HG02943 (cell line): Measurements from ENCODE around the gene CCDC86.
"Not testable (repeated sequence)": the region's sequence is repeated elsewhere in the genome, so short reads cannot be mapped to it uniquely, and the experiment has no call there.

Source experiments
- ATAC-seq: cut with Tn5 transposase; IDR thresholded peaks from one replicate; pipeline ENCODE4 v1.9.1; 2021; ENCODE audit warnings: mild to moderate bottlenecking, low read depth, moderate library complexity; ENCODE audit not compliant: unreplicated experiment

Gene CCDC86, protein sequence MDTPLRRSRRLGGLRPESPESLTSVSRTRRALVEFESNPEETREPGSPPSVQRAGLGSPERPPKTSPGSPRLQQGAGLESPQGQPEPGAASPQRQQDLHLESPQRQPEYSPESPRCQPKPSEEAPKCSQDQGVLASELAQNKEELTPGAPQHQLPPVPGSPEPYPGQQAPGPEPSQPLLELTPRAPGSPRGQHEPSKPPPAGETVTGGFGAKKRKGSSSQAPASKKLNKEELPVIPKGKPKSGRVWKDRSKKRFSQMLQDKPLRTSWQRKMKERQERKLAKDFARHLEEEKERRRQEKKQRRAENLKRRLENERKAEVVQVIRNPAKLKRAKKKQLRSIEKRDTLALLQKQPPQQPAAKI

DNA sequence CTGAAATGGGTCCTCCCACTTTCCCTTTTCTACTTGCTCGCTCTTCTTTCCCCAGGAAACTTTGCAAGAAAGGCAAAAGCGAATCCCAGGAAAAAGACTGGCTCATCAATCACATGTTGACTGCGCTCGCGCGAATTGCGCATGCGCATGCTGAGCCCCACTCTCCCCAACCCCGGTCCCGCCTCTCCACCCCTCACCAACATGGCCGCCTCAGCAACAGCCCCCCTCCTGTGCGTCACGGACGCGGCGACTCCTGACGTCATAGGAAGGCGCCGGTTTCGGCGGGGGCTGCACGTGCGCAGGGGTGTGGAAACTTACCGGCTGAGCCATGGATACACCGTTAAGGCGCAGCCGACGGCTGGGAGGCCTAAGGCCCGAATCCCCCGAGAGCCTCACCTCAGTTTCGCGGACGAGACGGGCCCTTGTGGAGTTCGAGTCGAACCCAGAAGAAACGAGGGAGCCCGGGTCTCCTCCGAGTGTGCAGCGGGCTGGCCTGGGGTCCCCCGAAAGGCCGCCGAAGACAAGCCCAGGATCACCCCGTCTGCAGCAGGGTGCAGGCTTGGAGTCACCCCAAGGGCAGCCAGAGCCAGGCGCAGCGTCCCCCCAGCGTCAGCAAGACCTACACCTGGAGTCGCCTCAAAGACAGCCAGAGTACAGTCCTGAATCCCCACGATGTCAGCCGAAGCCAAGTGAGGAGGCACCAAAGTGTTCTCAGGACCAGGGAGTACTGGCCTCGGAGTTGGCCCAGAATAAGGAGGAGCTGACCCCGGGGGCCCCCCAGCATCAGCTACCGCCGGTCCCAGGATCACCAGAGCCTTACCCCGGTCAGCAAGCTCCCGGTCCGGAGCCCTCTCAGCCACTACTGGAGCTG lies at the start of gene CCDC86:
CCDC86 (plus strand) TSS at position 317 of the 871 bp plus-strand sequence; CDS start at position 329, 12 bp downstream.
- ATAC-seq = peak; percentile 65

DNA sequence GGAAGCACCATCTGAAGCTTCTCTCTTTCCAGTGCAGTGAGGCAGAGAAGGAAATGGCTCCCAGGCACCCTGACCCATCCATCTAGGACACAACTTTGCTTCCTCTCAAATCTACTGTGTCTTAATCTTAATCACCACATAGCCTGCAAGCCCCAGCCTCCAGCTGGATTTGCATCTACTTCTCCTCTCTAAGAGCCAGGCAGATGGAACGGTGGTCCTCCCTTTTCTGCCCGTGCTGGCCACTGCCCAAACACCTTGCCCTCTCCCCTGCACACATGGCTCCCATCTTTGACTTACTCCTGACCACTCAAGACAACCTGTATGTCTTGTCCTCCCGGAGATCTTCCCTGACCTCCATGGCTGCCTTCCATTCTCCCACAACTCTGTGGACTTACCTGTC lies 49.4 kb upstream of the CCDC86 start:
- no peak for ATAC-seq

DNA sequence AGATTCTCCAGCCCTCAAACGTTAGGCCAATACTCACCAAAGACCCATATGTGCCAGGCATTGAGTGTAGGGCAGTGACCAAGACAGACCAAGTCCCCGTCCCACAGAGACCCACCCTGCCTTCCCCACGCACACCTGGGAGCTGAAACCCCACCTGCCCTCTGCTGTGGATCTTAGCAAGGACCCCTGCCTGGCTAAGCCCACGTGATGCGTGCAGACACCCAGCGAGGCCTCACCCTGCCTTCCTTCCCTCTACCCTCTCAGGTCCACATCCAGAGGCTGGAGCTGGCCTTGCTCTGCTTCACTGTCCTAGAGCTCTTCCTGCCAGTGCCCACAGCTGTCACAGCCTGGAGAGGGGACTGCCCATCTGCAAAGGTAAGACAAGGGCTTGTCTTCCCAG lies 46.6 kb upstream of the CCDC86 start:
- ATAC-seq = no peak

DNA sequence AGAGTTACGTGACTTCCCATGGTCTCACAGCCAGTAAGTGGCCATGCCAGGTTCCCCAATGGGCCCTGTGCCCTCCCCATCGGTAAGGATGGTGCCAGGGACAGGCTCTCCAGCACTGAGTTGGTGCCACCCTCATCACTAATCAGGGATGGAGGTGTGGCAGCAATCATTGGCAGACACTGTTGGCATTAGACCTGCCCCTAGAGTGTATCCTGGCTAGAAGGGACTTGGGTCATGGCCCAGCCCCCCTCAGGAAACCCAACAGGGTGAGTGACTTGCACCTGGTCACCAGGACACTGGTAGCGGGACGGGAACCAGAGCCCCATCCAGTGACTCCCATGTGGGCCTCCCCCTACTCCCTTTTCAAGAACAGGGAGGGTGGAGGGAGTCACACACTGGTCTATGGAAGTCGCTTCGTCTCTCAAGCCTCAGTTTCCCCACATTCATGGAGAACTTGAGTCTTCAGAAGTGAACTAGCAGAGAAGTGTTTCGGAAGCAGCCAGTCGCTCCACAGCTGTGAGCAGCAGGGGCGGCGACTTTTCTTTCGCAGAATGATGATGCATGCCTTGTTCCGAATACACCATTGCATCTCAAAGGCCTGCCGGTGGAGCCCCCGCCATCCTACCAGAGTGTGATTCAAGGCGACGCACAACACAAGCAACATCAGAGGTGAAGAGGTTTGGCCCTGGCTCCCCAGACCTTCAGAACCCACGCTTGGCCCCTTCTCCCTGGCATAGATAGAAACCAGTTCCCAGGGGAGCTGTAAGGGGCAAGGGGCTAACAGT lies 43.9 kb upstream of the CCDC86 start:
- ATAC-seq = no peak

DNA sequence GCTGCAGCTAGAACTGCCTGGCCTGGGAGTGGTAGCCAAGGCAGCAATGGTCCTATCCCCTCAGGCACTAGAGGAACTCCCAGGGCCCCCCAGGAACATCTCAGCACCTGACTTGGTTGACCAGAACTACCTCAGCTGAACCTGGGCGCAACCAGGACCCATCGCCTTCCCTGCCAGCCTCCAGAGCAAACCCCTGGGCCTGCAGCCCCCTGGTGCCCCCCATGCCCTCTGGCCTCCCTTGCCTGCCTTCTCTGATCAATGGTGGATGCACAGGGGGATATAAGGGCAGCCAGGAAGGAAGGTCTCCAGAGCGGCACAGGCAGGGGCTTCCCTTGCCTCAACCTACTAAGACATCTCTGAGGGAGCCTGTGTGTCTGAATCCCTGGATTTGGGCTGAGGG lies 43.3 kb upstream of the CCDC86 start:
- no peak for ATAC-seq

DNA sequence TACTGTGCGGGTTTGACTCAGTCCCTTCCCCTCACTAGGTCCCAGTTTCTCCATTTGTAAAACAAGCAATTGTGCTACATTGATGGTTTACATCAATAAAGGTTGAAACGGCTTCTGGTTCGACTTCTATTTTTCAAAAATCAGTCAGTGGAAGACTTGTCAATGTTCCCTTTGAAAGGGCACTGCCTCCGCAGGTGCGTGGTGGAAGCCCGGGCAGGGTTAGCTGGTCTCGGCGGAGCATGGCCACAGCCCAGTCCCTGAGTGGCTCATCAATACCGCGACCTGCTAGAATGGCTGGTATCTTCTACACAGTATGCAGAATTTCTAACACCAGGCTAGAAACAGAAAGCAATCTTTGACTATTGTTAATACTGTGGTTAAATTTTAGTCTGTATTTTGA lies 40.7 kb upstream of the CCDC86 start:
- ATAC-seq = no peak

DNA sequence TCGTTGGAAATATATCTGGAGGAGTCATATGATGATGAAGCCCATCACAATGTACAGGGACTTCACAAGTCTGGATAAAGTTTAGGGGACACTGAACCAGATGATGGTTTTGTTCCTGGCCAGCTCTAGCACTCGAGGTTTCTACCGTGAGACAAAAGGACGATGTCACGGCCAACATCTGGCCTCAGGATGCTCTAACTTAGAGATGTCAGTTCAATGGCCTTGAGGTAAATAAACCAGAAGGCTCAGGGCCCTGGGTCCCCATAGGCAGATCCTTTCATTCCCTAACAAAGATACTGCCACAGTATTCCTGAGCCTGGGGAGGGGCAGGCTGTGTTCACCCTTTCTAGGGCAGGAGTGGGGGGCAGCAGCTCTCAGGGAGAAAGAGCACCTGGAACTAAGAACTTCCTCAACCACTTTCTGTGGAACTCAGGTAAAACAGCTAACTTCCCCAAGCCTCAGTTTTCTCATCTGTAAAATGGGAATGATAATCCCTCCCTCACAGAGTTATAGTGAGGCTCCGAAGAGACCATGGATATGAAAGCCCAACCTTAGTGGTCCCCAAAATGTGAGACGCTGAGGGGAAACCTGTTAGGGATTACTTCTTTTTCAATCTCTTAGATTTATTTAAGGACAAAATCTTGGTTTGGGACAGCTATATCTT lies 38.5 kb upstream of the CCDC86 start:
- ATAC-seq = no peak

DNA sequence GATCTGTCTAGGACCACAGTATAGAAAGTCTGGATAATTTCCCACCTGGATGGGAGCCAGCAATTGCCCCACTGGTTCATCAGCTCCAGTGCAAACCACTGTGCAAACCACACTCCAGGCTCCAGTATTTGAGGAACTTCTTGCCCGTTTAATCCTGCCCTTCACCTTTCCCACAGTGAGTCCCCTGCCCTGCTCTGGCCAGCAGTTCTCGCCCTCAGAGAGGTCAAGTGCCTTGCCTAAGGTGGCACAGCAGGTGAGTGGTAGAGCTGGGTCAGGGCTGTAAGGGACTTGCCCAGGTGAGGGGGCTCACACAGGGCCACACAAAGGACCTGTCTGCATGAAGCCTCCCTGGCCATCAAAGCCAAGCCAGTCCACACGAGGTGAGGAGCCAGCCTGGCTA lies 32.7 kb upstream of the CCDC86 start:
- ATAC-seq = no peak

DNA sequence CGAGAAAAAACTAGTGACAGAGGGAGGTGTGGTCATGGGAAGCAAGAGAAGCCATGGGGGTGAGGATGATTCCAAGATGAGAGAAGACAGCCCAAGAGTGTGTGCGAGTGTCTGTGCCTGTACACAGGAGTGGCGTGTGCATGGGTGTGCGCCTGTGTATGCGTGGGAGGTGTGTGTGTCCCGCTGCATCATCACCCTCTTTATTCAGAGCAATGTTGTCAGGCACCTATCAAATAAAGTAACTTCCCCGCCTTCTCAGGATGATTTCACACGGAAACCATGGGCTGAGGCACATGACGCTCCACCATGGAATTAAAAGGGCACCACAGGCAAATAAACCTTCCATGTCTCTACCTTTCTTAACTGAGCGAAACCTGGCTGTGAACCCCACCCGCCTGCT lies 32.2 kb upstream of the CCDC86 start:
- no peak for ATAC-seq

DNA sequence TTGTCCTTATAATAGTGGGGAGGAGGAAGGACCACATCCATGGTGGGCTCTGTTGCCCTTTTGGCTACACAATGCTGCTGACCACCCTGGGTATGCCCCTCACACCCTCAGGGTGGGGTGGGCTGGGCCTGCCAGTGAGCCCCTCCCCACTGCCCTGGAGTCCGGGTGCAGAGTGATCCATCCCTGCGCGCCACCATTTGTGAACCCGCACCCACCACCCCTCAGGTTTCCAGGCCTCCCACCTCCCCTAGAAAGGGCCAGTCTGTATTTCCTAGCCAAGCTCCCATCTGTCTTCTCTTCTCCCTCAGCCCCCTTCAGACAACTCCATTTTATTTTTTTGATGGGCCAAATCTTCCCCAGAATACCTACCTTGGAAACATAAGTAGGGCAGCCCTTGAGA lies 31.8 kb upstream of the CCDC86 start:
- no peak for ATAC-seq

DNA sequence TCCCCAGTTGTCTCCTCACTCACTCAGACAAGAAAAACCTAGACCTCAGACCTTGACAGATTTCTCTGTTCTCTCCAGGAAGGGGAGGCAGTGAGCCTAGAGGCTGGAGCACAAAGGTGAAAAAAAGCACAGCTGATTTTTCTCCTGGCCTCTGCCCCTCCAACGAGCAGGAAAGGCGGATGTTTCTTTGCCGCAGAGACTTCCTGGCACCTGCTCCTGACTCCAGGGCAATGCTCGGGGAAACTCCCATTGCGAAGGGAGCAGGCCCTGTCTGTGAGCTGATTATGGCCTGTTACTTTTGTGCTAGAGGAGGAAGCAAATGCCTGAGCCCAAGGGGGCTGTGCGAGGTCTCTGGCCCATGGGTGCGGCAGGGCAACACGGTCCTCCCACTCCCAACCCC lies 31.3 kb upstream of the CCDC86 start:
- no peak for ATAC-seq

DNA sequence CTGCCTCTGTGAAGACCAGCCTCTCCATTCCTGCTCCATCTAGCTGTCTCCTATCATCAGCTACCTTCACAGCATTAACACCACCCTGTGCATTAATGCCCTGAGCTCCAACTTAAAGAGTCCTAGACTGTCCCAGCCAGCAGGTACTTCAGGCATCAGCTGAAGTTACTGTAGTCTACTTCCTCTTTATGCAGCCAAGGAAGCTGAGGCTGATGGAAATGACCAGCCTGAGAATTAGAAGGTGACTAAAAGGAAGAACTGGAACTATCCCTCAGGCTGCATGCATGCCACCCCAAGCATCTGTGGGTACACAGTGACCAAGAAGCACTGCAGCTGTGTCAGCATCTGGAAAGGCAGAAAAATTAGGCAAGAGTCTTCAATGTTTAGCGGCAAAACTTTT lies 28.6 kb upstream of the CCDC86 start:
- ATAC-seq = no peak

DNA sequence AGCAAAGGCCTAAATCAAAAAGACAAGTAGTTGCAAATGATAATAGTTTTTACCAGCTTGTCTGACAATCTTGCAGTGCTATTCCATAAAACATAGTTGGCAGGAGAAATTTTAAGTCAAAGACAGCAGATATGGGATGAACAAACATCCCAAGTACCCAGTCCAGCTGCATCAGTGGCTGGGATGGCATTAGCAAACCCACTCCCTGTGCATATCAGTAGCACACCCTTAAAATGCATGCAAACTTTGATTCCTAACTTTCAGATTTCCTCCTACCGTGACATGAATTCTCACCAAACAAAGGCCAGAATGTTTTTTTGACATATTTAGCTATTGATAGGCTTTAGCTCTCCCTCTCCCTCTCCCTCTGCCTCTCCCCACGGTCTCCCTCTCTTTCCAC lies 27.8 kb upstream of the CCDC86 start:
- no peak for ATAC-seq

DNA sequence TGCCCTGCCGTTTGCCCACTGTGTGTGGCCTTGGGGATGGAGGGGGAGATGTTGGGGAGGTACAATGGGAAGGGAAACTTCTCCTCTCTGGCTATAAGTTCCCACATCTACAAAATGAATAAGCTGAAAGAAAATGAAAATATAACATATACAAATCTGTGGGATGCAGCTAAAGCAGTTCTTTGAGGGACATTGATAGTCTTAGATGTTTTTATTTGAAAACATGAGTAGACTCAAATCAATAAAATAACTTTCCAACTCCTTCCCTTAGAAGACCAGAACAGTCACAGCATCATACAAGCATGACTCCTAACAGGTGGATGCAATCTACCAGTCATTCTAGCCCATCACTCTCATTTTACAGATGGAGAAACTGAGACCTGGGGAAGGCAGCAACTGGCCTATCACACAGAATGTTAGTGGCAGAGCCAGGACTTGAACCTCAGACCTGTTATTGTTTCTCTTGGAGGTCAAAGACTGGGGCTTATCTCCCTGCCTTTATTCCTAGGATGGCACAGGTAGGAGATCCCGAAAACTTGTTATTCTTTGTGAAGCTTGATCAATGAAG lies 25.2 kb upstream of the CCDC86 start:
- ATAC-seq = no peak

DNA sequence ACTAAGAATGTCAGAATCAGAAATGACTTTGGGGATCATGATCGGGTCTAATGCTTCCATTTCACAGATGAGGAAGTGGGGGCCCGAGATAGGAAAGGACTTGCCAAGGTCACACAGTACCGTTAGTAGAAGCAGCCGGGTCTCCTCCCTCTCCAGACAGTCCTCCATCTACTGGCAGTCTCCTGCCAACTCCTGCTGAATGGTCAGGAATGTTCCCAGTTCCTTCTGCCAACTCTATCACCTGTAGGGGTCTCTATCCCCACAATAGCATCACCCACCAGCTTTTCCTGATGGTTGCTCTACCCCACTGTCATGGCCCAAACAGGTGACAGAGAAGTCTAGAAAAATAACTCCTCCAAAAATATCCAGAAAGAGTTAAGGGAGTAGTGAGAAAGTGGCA lies 23.9 kb upstream of the CCDC86 start:
- no peak for ATAC-seq

DNA sequence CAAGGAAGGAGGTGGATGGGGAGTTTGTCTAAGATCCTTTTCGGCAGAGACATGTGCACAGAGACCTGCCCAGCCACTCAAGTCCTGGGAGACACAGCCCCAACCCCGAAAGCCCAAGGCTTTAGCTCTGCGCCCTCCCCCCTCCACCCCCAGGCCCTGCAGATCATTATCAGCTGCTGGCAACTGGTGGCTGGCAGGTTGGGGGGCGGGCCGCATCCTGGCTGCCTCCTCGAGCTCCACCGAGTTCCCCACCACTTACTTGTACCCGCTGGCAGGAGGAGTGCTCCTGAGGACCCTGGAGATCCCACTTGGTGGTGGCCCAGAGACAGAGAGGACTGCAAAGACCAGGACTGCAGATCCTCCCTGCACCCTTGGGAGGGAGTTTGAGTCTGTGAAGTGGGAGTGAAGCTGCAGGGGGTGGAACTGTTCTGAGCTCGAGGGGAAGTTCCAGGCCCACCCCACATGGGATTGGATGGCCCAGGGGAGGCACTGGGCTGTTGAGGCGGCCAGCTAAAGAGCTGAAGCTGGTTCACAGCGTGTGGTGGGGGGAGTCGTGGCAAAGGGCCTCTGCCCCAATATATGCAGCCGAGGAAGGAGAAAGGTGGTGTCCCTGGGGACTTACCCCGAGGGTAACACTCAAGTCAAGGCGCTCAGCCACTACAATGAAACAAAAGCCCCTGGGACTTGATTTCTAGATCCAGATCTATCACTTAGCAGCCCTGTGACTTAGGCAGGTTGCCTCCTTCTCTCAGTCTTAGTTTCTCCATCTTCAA lies 19.9 kb upstream of the CCDC86 start:
- ATAC-seq = no peak

DNA sequence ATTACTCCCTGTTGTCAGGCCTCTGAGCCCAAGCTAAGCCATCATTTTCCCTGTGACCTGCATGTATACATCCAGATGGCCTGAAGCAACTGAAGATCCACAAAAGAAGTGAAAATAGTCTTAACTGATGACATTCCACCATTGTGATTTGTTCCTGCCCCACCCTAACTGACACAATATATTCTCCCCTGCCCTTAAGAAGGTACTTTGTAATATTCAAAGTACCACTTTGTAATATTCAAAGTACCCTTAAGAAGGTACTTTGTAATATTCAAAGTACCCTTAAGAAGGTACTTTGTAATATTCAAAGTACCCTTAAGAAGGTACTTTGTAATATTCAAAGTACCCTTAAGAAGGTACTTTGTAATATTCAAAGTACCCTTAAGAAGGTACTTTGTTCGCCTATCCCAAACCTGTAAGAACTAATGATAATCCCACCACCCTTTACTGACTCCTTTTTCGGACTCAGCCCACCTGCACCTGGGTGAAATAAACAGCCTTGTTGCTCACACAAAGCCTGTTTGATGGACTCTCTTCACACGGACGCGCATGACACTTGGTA lies 18.1 kb upstream of the CCDC86 start:
- ATAC-seq = not testable (repeated sequence)

DNA sequence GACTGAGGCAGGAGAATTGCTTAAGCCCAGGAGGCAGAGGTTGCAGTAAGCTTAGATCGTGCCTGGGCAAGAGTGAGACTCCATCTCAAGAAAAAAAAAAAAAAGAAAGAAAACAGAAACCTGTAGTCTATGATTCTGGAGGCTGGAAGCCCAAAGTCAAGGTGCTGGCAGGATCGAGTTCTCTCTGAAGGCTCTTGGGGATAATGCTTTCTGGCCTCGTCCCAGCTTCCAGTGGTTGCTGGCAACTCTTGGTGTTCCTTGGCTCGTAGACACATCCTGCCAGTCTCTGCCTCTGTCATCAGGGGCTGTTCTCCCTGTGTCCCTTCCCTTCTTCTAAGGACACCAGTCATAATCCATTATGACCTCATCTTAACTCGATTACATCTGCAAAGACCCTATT lies 16.8 kb upstream of the CCDC86 start:
- no peak for ATAC-seq

DNA sequence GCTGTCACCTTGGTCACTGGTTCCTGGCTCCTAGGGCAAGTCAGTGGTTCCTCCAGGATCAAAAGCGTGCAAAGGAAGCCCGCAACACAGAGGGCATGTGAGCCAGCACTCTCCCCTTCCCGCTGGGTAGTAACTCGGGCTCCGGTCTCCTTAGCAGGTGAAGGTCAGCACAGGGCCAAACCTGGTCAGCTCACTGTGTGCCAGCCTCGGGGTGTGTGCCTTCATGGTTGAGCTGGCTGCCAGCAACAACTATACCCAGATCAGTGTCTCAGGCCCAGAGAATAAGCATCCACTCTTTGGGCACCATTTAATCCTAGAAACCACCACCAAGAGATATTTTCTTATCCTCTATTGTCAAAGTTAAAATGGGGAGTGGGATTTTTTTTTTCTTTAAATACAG lies 16.1 kb upstream of the CCDC86 start:
- ATAC-seq = no peak
